Gastrocnemius medialis (tissue), 4 donors: ENCODE measurements around the gene MANSC1. TPM values are rescaled to one million over a fixed set of nuclear protein-coding genes. Genes with fewer than 3 reads are reported as not detected.

ENCODE experiments used
- ATAC-seq, 2 donors: fragments of 150-250 bp; one replicate each; pipeline ENCODE4 v1.9.1; 2016
- DNase-seq, 2 donors: peaks; one replicate each; pipeline ENCODE4 v3.0.0-alpha.2; 2019
- H3K27ac ChIP-seq, 4 donors: fragments of 200-600 bp; sonication (generic); 1 replicate in 1 of 4; 2 replicates in 3 of 4; pipeline ENCODE4 v1.5.1; 2016 to 2018; ENCODE audit warnings: mild to moderate bottlenecking in 2 of 4, moderate library complexity in 1 of 4
- H3K27me3 ChIP-seq, 3 donors: fragments of 200-600 bp; sonication (generic) in 2 of 3; 1 replicate in 1 of 3; 2 replicates in 2 of 3; pipeline versions ENCODE4 v1.5.1 to v1.6.0; 2016 to 2019; ENCODE audit warnings: mild to moderate bottlenecking in 1 of 3, moderate library complexity in 1 of 3
- H3K36me3 ChIP-seq, 2 donors: fragments of 200-600 bp; sonication (generic) in 1 of 2; one replicate each; pipeline ENCODE4 v1.5.1; 2017 to 2018
- H3K4me1 ChIP-seq, 2 donors: fragments of 200-600 bp; sonication (generic) in 1 of 2; one replicate each; pipeline ENCODE4 v1.5.1; 2016 to 2017; ENCODE audit warnings: mild to moderate bottlenecking in 2 of 2
- H3K4me3 ChIP-seq, 4 donors: fragments of 200-600 bp; sonication (generic) in 3 of 4; 1 replicate in 1 of 4; 2 replicates in 3 of 4; pipeline ENCODE4 v1.5.1; 2016 to 2019; ENCODE audit warnings: mild to moderate bottlenecking in 2 of 4
- H3K9me3 ChIP-seq, 3 donors: fragments of 200-600 bp; sonication (generic) in 2 of 3; 1 replicate in 1 of 3; 2 replicates in 2 of 3; pipeline ENCODE4 v1.5.1; 2016 to 2019
- CTCF ChIP-seq, 5 experiments: fragments of 450-650 bp in 3 of 5; fragments of 200-600 bp in 2 of 5; sonication (generic) in 2 of 5; IDR thresholded peaks in 4 of 5; conservative IDR thresholded peaks in 1 of 5; 1 replicate in 4 of 5; 2 replicates in 1 of 5; pipeline ENCODE4 v1.5.1; 2016 to 2019; ENCODE audit warnings: antibody characterized with exemption in 5 of 5, mild to moderate bottlenecking in 3 of 5, moderate library complexity in 3 of 5
- POLR2A ChIP-seq, 2 donors: fragments of 450-650 bp; IDR thresholded peaks; one replicate each; pipeline ENCODE4 v1.6.1; 2017; ENCODE audit warnings: antibody characterized with exemption in 2 of 2, mild to moderate bottlenecking in 2 of 2, moderate library complexity in 2 of 2
- in situ Hi-C, 4 donors: fragments of 200-750 bp; cut with MboI; loops; one replicate each; pipeline versions ENCODE4 v1.15.0 to v1.8.0; 2017; ENCODE audit warnings: low sequenced_read_pairs in 4 of 4
- intact Hi-C: fragments of 100-400 bp; cut with DNase I; formaldehyde crosslinking; loops from one replicate; pipeline ENCODE4 v1.15.1; 2023; ENCODE audit warnings: low total_unique reads
- total RNA-seq, 4 donors: library from RNA; depleted of rRNA; stranded (reverse); fragments of >200 nt; gene quantifications; one replicate each; pipeline versions ENCODE4 v1.1.0 to v1.2.3, GENCODE V29; 2016

The MANSC1 gene
- total RNA-seq, 4 donors from 2014 or later = 1.4 to 4.7 (median 3.5) TPM

DNA sequence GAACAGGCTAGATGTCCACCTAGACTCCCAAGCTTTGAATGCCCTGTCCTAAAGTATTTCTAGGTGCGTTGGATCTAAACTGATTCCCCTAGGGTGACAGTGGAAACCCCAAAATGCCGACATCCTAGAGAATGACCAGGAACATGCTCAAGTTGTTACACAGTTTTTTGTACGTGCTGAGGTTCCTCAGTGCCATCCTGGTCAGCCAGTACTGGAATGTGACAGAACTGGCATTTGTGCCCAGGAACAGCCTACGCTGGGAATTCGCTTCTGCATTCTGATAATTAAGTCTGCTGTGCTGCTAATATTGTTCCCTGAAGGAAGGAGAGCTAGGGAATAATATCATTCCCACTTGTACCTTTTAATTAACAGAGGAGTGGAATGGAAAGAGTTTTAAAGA, 47.1 kb upstream of the MANSC1 start:
- Histone ChIP-seq H3K27ac (peak overlapping the region; percentile 61 to 72 (median 64)), H3K27me3 (no peaks in the 10 kb centered on the region), H3K36me3 (no peaks in the 10 kb centered on the region), H3K4me1 (peaks cover 10 to 17% of the 10 kb centered on the region in 2 donors), H3K9me3 (no peaks in the 10 kb centered on the region), H3K4me3 (no peak overlapping the region)
- no peak for ATAC-seq
- in situ Hi-C loops = loop anchor here in 1 of 4 donors (25.0 kb wide), 1 partner anchor 315 kb away; the partner anchor contains the start of gene CDKN1B
- intact Hi-C loops = loop anchor here (5.0 kb wide), 1 partner anchor 165 kb away; the partner anchor contains the start of gene DUSP16
- TF ChIP-seq POLR2A (IDR thresholded peaks at IDR 0.05) (no peak), CTCF (IDR thresholded peaks at IDR 0.05 in 4 of 5, conservative IDR thresholded peaks at IDR 0.05 in 1 of 5) (no peak)
- no peak for DNase-seq

DNA sequence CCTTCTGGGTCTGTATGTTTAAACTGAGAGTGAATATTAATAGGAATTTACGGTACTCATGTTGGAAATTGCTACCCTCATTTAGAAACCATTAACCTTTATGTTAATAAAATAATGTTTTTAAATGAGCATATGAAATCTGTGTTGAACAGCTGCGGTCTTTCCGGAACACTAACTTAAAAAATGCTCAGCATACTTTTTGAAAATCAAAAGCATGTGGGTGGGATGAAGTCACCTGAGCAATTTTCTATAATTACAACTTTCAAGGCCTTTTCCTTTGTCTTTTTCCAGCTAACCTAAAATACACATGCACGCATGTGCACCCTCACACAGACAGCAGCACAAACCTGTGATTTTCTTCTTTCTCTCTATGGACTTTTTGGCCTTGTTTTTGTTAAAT, 46.7 kb upstream of the MANSC1 start:
- TF ChIP-seq CTCF (IDR thresholded peaks at IDR 0.05 in 4 of 5, conservative IDR thresholded peaks at IDR 0.05 in 1 of 5) = no peak
- no peak for TF ChIP-seq POLR2A (IDR thresholded peaks at IDR 0.05)
- in situ Hi-C loops = loop anchor here in 1 of 4 donors (25.0 kb wide), 1 partner anchor 316 kb away; the partner anchor contains the start of gene CDKN1B
- no peak overlapping the region for H3K27ac ChIP-seq
- DNase-seq = no peak
- intact Hi-C loops = loop anchor here (5.0 kb wide), 1 partner anchor 166 kb away; the partner anchor contains the start of gene DUSP16
- H3K27me3 ChIP-seq = no peaks in the 10 kb centered on the region
- H3K4me3 ChIP-seq = no peak overlapping the region
- peaks cover 10 to 17% of the 10 kb centered on the region in 2 donors for H3K4me1 ChIP-seq
- H3K9me3 ChIP-seq = no peaks in the 10 kb centered on the region
- ATAC-seq = no peak
- H3K36me3 ChIP-seq = no peaks in the 10 kb centered on the region

- no peaks in the 10 kb centered on the region for H3K27me3 ChIP-seq
- in situ Hi-C loops = loop anchor here in 1 of 4 donors (25.0 kb wide), 1 partner anchor 319 kb away; the partner anchor contains the start of gene CDKN1B
These were observed 43.1 kb upstream of the MANSC1 start for GRCh38 chr12:12393171-12393570.

GRCh38 chr12:12392413-12392812, 42.4 kb upstream of the MANSC1 start:
- Histone ChIP-seq H3K27me3 (no peaks in the 10 kb centered on the region), H3K36me3 (no peaks in the 10 kb centered on the region), H3K4me3 (no peak overlapping the region), H3K9me3 (no peaks in the 10 kb centered on the region), H3K27ac (no peak overlapping the region), H3K4me1 (peaks cover 4 to 15% of the 10 kb centered on the region in 2 donors)
- intact Hi-C loops (loop anchor here (5.0 kb wide), 1 partner anchor 350 kb away; no protein-coding TSS in a partner anchor), in situ Hi-C loops (loop anchor here in 1 of 4 donors (25.0 kb wide), 1 partner anchor 320 kb away; the partner anchor contains the start of gene CDKN1B)
- ATAC-seq (no peak), DNase-seq (no peak)
- TF ChIP-seq CTCF (IDR thresholded peaks at IDR 0.05 in 4 of 5, conservative IDR thresholded peaks at IDR 0.05 in 1 of 5) (no peak), POLR2A (IDR thresholded peaks at IDR 0.05) (no peak)

More at GRCh38 chr12:12393171-12393570, 43.1 kb upstream of the MANSC1 start:
- Histone ChIP-seq H3K9me3 (no peaks in the 10 kb centered on the region), H3K27ac (no peak overlapping the region), H3K36me3 (no peaks in the 10 kb centered on the region), H3K4me1 (peaks cover 8 to 18% of the 10 kb centered on the region in 2 donors), H3K4me3 (no peak overlapping the region)
- DNase-seq = no peak
- intact Hi-C loops = loop anchor here (5.0 kb wide), 1 partner anchor 349 kb away; no protein-coding TSS in a partner anchor
- no peak for ATAC-seq
- TF ChIP-seq POLR2A (IDR thresholded peaks at IDR 0.05) (no peak), CTCF (IDR thresholded peaks at IDR 0.05 in 4 of 5, conservative IDR thresholded peaks at IDR 0.05 in 1 of 5) (no peak)
